Measurements from ENCODE around the gene PATZ1. TPM values are rescaled to one million over a fixed set of nuclear protein-coding genes. Genes with fewer than 3 reads are reported as not detected.
A peak's percentile ranks its signal among the peaks of the same experiment; 100 is the strongest.
"Not testable (repeated sequence)": the region's sequence is repeated elsewhere in the genome, so short reads cannot be mapped to it uniquely, and the experiment has no call there.

The PATZ1 gene
- polyA plus RNA-seq (2012; ENCODE audit: missing spikeins), result 8.2 TPM

- FAIRE-seq (peak; percentile 76), DNase-seq (ENCODE audit: insufficient read length) (peak; percentile 66)
- TF ChIP-seq POLR2A (IDR thresholded peaks at IDR 0.05; ENCODE audit: low read depth, low read length) (no peak), TAF1 (IDR thresholded peaks at IDR 0.05; ENCODE audit: borderline replicate concordance, low read depth, low read length) (no peak), POLR2AphosphoS5 (IDR thresholded peaks at IDR 0.05; ENCODE audit: low read depth, low read length) (no peak)
Measured at GRCh38 chr22:31346255-31346732, at the start of gene PATZ1. Gene PATZ1, minus strand, starts transcription at chr22:31346346. Its CDS starts 744 bp downstream, at chr22:31345602.

- no peak for TF ChIP-seq POLR2AphosphoS5 (IDR thresholded peaks at IDR 0.05; ENCODE audit: low read depth, low read length)
- TF ChIP-seq POLR2A (IDR thresholded peaks at IDR 0.05; ENCODE audit: low read depth, low read length), result no peak
- TF ChIP-seq TAF1 (IDR thresholded peaks at IDR 0.05; ENCODE audit: borderline replicate concordance, low read depth, low read length), result no peak
- no peak for DNase-seq (ENCODE audit: insufficient read length)
Measured at GRCh38 chr22:31394326-31394725, 48.2 kb upstream of the PATZ1 start.

GRCh38 chr22:31393893-31394292 is 47.7 kb upstream of the PATZ1 start:
- no peak for TF ChIP-seq POLR2AphosphoS5 (IDR thresholded peaks at IDR 0.05; ENCODE audit: low read depth, low read length)
- no peak for TF ChIP-seq POLR2A (IDR thresholded peaks at IDR 0.05; ENCODE audit: low read depth, low read length)
- no peak for TF ChIP-seq TAF1 (IDR thresholded peaks at IDR 0.05; ENCODE audit: borderline replicate concordance, low read depth, low read length)
- DNase-seq (ENCODE audit: insufficient read length), result no peak
- no peak for FAIRE-seq

More at GRCh38 chr22:31394326-31394725, 48.2 kb upstream of the PATZ1 start:
- FAIRE-seq, result no peak

GRCh38 chr22:31378651-31379050 is 32.5 kb upstream of the PATZ1 start:
- not testable (repeated sequence) for DNase-seq (ENCODE audit: insufficient read length); FAIRE-seq

- TF ChIP-seq POLR2A (IDR thresholded peaks at IDR 0.05; ENCODE audit: low read depth, low read length) (no peak), TAF1 (IDR thresholded peaks at IDR 0.05; ENCODE audit: borderline replicate concordance, low read depth, low read length) (no peak), POLR2AphosphoS5 (IDR thresholded peaks at IDR 0.05; ENCODE audit: low read depth, low read length) (no peak)
- no peak for FAIRE-seq
- no peak for DNase-seq (ENCODE audit: insufficient read length)
Measured at GRCh38 chr22:31378123-31378522, 32.0 kb upstream of the PATZ1 start.

- DNase-seq (ENCODE audit: insufficient read length) (no peak), FAIRE-seq (no peak)
Measured at GRCh38 chr22:31377612-31378011, 31.5 kb upstream of the PATZ1 start.

GRCh38 chr22:31367426-31367825 is 21.3 kb upstream of the PATZ1 start:
- no peak for FAIRE-seq

More at GRCh38 chr22:31377612-31378011, 31.5 kb upstream of the PATZ1 start:
- TF ChIP-seq POLR2AphosphoS5 (IDR thresholded peaks at IDR 0.05; ENCODE audit: low read depth, low read length), result no peak
- TF ChIP-seq TAF1 (IDR thresholded peaks at IDR 0.05; ENCODE audit: borderline replicate concordance, low read depth, low read length), result no peak
- TF ChIP-seq POLR2A (IDR thresholded peaks at IDR 0.05; ENCODE audit: low read depth, low read length), result no peak

GRCh38 chr22:31363885-31364465 is 17.8 kb upstream of the PATZ1 start:
- no peak for DNase-seq (ENCODE audit: insufficient read length)
- TF ChIP-seq TAF1 (IDR thresholded peaks at IDR 0.05; ENCODE audit: borderline replicate concordance, low read depth, low read length) (no peak), POLR2AphosphoS5 (IDR thresholded peaks at IDR 0.05; ENCODE audit: low read depth, low read length) (no peak), POLR2A (IDR thresholded peaks at IDR 0.05; ENCODE audit: low read depth, low read length) (no peak)
- FAIRE-seq, result no peak

More at GRCh38 chr22:31367426-31367825, 21.3 kb upstream of the PATZ1 start:
- TF ChIP-seq POLR2A (IDR thresholded peaks at IDR 0.05; ENCODE audit: low read depth, low read length) (no peak), TAF1 (IDR thresholded peaks at IDR 0.05; ENCODE audit: borderline replicate concordance, low read depth, low read length) (no peak), POLR2AphosphoS5 (IDR thresholded peaks at IDR 0.05; ENCODE audit: low read depth, low read length) (no peak)
- DNase-seq (ENCODE audit: insufficient read length), result no peak

- DNase-seq (ENCODE audit: insufficient read length) (no peak), FAIRE-seq (no peak)
- TF ChIP-seq POLR2A (IDR thresholded peaks at IDR 0.05; ENCODE audit: low read depth, low read length) (no peak), POLR2AphosphoS5 (IDR thresholded peaks at IDR 0.05; ENCODE audit: low read depth, low read length) (no peak), TAF1 (IDR thresholded peaks at IDR 0.05; ENCODE audit: borderline replicate concordance, low read depth, low read length) (no peak)
Measured at GRCh38 chr22:31361743-31362142, 15.6 kb upstream of the PATZ1 start.

- DNase-seq (ENCODE audit: insufficient read length) (no peak), FAIRE-seq (no peak)
- TF ChIP-seq TAF1 (IDR thresholded peaks at IDR 0.05; ENCODE audit: borderline replicate concordance, low read depth, low read length), result no peak
- TF ChIP-seq POLR2AphosphoS5 (IDR thresholded peaks at IDR 0.05; ENCODE audit: low read depth, low read length), result no peak
- no peak for TF ChIP-seq POLR2A (IDR thresholded peaks at IDR 0.05; ENCODE audit: low read depth, low read length)
Measured at GRCh38 chr22:31360029-31360428, 13.9 kb upstream of the PATZ1 start.

- FAIRE-seq (no peak), DNase-seq (ENCODE audit: insufficient read length) (no peak)
- TF ChIP-seq POLR2AphosphoS5 (IDR thresholded peaks at IDR 0.05; ENCODE audit: low read depth, low read length) (no peak), TAF1 (IDR thresholded peaks at IDR 0.05; ENCODE audit: borderline replicate concordance, low read depth, low read length) (no peak), POLR2A (IDR thresholded peaks at IDR 0.05; ENCODE audit: low read depth, low read length) (no peak)
Measured at GRCh38 chr22:31354515-31354914, 8.4 kb upstream of the PATZ1 start.

- FAIRE-seq (no peak), DNase-seq (ENCODE audit: insufficient read length) (no peak)
- TF ChIP-seq TAF1 (IDR thresholded peaks at IDR 0.05; ENCODE audit: borderline replicate concordance, low read depth, low read length) (no peak), POLR2A (IDR thresholded peaks at IDR 0.05; ENCODE audit: low read depth, low read length) (no peak)
Measured at GRCh38 chr22:31350410-31350863, 4.3 kb upstream of the PATZ1 start.
